HepG2 (cell line): ENCODE measurements around the gene PRR15L. TPM values are rescaled to one million over a fixed set of nuclear protein-coding genes. Genes with fewer than 3 reads are reported as not detected.

Experiments used
- MBNL3 ChIP-seq: fragments of 250-450 bp; sonication (Bioruptor Pico); conservative IDR thresholded peaks from 2 replicates; pipeline ENCODE4 v1.8.0; 2022; ENCODE audit warnings: mild to moderate bottlenecking, inconsistent platforms
- MIER2 ChIP-seq: IDR thresholded peaks from 2 replicates; pipeline ENCODE4 v1.6.1; 2016; ENCODE audit warnings: missing biosample characterization, missing genetic modification reagents
- SMC3 ChIP-seq: IDR thresholded peaks from 2 replicates; pipeline ENCODE4 v1.6.1; 2011; ENCODE audit warnings: low read length, improper control_type of control experiment
- SUZ12 ChIP-seq: fragments of 150-350 bp; IDR thresholded peaks from 2 replicates; pipeline ENCODE4 v1.6.1; 2014; ENCODE audit warnings: low read depth, low read length
- ZFP62 ChIP-seq: sonication (generic); formaldehyde crosslinking; IDR thresholded peaks from 2 replicates; pipeline ENCODE4 v1.4.0; 2020; ENCODE audit warnings: missing genetic modification reagents
- ZKSCAN5 ChIP-seq: sonication (generic); formaldehyde crosslinking; IDR thresholded peaks from 2 replicates; pipeline ENCODE4 v1.5.1; 2020; ENCODE audit warnings: mild to moderate bottlenecking, missing genetic modification reagents
- ZNF10 ChIP-seq: sonication (generic); formaldehyde crosslinking; IDR thresholded peaks from 2 replicates; pipeline ENCODE4 v1.4.0; 2020; ENCODE audit warnings: mild to moderate bottlenecking, low read depth, missing genetic modification reagents, borderline replicate concordance
- ZNF326 ChIP-seq: sonication (generic); formaldehyde crosslinking; IDR thresholded peaks from 2 replicates; pipeline ENCODE4 v1.4.0; 2020; ENCODE audit warnings: missing genetic modification reagents, borderline replicate concordance
- polyA plus RNA-seq, 8 experiments: library from polyadenylated mRNA; depleted of rRNA in 3 of 8; stranded (reverse) in 7 of 8; unstranded in 1 of 8; fragments of >200 nt; fragmentation: Illumina TruSeq in 4 of 8; extraction: Trizol in 4 of 8; gene quantifications; 2 replicates each; pipeline versions ENCODE4 v1.2.1 to v1.2.3, GENCODE V29; 2011 to 2016; ENCODE audit warnings: low read depth in 4 of 8, missing spikeins in 1 of 8, mixed read lengths in 1 of 8; ENCODE audit not compliant: insufficient read depth in 1 of 8
- total RNA-seq, 5 experiments: library from RNA; depleted of rRNA; stranded (reverse); fragments of >200 nt; fragmentation: Illumina TruSeq; extraction: Trizol; gene quantifications; 2 replicates each; pipeline ENCODE4 v1.2.3, GENCODE V29; 2016; ENCODE audit warnings: low read depth in 1 of 5
- TF ChIP-seq, protein P1 (sequence below): sonication (generic); formaldehyde crosslinking; IDR thresholded peaks from 2 replicates; pipeline ENCODE4 v1.5.0; 2020; ENCODE audit warnings: missing genetic modification reagents, mild to moderate bottlenecking, borderline replicate concordance
- TF ChIP-seq, protein P2 (sequence below): sonication (generic); formaldehyde crosslinking; IDR thresholded peaks from 2 replicates; pipeline ENCODE4 v1.9.0; 2021; ENCODE audit warnings: missing genetic modification reagents, borderline replicate concordance
- TF ChIP-seq, protein P3 (sequence below): sonication (generic); formaldehyde crosslinking; IDR thresholded peaks from 2 replicates; pipeline ENCODE4 v1.4.0; 2020; ENCODE audit warnings: missing genetic modification reagents
- TF ChIP-seq, protein P4 (sequence below): sonication (generic); formaldehyde crosslinking; conservative IDR thresholded peaks from 2 replicates; pipeline ENCODE4 v1.4.0; 2020; ENCODE audit warnings: missing genetic modification reagents
- TF ChIP-seq, protein P5 (sequence below): sonication (generic); formaldehyde crosslinking; IDR thresholded peaks from 2 replicates; pipeline ENCODE4 v1.9.0; 2021; ENCODE audit warnings: missing genetic modification reagents, mild to moderate bottlenecking, borderline replicate concordance
- TF ChIP-seq, protein P6 (sequence below): sonication (generic); formaldehyde crosslinking; IDR thresholded peaks from 2 replicates; pipeline ENCODE4; 2020; ENCODE audit warnings: missing genetic modification reagents, mild to moderate bottlenecking, borderline replicate concordance

PRR15L gene
- total and polyA plus RNA-seq, 2 of the 13 experiments (the other 11 are each of a cell fraction or from before 2014, with no cell fraction given): 0.44 to 2.0 TPM

DNA sequence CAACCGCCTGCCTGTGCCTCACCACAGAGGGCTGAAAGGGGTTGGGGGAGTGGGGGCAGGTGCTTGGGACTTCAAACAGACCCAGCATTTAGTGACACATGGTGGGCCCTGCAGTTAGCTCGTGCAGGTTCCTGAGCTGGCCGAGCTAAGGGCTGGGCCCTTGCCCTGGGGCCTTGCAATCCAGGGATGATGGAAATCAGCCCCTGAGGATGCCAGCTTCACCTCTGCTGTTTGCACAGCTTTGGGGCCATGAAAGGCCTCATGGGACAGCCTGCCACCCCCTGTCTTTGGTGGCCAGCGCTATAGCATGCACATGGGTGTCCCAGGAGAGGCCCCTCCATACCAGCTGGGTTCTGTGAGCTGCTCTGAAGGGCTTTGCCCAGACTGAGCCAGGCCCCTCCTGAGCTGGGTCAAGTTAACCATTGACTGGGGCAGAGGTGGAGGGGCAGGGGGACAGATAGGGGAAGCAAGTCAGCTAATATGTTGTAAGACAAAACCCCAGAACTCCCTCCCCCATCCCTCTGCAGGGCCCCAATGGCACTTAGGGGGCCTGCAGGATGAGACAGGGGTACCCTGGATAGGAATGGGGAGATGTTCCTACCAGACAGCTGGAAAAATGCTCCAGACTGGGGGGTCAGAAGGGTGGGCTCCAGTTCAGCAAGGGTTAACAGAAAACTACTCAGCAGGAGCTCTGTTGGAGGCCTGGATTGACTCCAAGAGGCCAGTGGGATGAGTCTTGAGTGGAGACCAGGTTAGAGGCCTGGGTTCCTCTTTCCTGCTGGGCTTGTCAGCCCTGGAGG, 692 bp downstream of the PRR15L start (continued):
- TF ChIP-seq, protein P1, sequence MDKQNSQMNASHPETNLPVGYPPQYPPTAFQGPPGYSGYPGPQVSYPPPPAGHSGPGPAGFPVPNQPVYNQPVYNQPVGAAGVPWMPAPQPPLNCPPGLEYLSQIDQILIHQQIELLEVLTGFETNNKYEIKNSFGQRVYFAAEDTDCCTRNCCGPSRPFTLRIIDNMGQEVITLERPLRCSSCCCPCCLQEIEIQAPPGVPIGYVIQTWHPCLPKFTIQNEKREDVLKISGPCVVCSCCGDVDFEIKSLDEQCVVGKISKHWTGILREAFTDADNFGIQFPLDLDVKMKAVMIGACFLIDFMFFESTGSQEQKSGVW (CRISPR knock-in tag): no peak
- TF ChIP-seq SMC3: no peak
- TF ChIP-seq, protein P2, sequence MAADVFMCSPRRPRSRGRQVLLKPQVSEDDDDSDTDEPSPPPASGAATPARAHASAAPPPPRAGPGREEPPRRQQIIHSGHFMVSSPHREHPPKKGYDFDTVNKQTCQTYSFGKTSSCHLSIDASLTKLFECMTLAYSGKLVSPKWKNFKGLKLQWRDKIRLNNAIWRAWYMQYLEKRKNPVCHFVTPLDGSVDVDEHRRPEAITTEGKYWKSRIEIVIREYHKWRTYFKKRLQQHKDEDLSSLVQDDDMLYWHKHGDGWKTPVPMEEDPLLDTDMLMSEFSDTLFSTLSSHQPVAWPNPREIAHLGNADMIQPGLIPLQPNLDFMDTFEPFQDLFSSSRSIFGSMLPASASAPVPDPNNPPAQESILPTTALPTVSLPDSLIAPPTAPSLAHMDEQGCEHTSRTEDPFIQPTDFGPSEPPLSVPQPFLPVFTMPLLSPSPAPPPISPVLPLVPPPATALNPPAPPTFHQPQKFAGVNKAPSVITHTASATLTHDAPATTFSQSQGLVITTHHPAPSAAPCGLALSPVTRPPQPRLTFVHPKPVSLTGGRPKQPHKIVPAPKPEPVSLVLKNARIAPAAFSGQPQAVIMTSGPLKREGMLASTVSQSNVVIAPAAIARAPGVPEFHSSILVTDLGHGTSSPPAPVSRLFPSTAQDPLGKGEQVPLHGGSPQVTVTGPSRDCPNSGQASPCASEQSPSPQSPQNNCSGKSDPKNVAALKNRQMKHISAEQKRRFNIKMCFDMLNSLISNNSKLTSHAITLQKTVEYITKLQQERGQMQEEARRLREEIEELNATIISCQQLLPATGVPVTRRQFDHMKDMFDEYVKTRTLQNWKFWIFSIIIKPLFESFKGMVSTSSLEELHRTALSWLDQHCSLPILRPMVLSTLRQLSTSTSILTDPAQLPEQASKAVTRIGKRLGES (CRISPR knock-in tag): no peak
- TF ChIP-seq, protein P3, sequence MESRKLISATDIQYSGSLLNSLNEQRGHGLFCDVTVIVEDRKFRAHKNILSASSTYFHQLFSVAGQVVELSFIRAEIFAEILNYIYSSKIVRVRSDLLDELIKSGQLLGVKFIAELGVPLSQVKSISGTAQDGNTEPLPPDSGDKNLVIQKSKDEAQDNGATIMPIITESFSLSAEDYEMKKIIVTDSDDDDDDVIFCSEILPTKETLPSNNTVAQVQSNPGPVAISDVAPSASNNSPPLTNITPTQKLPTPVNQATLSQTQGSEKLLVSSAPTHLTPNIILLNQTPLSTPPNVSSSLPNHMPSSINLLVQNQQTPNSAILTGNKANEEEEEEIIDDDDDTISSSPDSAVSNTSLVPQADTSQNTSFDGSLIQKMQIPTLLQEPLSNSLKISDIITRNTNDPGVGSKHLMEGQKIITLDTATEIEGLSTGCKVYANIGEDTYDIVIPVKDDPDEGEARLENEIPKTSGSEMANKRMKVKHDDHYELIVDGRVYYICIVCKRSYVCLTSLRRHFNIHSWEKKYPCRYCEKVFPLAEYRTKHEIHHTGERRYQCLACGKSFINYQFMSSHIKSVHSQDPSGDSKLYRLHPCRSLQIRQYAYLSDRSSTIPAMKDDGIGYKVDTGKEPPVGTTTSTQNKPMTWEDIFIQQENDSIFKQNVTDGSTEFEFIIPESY (CRISPR knock-in tag): no peak
- no peak for TF ChIP-seq ZNF10 (CRISPR knock-in tag)
- no peak for TF ChIP-seq MIER2 (CRISPR knock-in tag)
- TF ChIP-seq ZNF326: no peak
- no peak for TF ChIP-seq MBNL3 (CRISPR knock-in tag)
- TF ChIP-seq, protein P4, sequence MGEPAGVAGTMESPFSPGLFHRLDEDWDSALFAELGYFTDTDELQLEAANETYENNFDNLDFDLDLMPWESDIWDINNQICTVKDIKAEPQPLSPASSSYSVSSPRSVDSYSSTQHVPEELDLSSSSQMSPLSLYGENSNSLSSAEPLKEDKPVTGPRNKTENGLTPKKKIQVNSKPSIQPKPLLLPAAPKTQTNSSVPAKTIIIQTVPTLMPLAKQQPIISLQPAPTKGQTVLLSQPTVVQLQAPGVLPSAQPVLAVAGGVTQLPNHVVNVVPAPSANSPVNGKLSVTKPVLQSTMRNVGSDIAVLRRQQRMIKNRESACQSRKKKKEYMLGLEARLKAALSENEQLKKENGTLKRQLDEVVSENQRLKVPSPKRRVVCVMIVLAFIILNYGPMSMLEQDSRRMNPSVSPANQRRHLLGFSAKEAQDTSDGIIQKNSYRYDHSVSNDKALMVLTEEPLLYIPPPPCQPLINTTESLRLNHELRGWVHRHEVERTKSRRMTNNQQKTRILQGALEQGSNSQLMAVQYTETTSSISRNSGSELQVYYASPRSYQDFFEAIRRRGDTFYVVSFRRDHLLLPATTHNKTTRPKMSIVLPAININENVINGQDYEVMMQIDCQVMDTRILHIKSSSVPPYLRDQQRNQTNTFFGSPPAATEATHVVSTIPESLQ: no peak
- TF ChIP-seq ZKSCAN5 (CRISPR knock-in tag): no peak
- TF ChIP-seq, protein P5, sequence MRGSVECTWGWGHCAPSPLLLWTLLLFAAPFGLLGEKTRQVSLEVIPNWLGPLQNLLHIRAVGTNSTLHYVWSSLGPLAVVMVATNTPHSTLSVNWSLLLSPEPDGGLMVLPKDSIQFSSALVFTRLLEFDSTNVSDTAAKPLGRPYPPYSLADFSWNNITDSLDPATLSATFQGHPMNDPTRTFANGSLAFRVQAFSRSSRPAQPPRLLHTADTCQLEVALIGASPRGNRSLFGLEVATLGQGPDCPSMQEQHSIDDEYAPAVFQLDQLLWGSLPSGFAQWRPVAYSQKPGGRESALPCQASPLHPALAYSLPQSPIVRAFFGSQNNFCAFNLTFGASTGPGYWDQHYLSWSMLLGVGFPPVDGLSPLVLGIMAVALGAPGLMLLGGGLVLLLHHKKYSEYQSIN (CRISPR knock-in tag): no peak
- TF ChIP-seq, protein P6, sequence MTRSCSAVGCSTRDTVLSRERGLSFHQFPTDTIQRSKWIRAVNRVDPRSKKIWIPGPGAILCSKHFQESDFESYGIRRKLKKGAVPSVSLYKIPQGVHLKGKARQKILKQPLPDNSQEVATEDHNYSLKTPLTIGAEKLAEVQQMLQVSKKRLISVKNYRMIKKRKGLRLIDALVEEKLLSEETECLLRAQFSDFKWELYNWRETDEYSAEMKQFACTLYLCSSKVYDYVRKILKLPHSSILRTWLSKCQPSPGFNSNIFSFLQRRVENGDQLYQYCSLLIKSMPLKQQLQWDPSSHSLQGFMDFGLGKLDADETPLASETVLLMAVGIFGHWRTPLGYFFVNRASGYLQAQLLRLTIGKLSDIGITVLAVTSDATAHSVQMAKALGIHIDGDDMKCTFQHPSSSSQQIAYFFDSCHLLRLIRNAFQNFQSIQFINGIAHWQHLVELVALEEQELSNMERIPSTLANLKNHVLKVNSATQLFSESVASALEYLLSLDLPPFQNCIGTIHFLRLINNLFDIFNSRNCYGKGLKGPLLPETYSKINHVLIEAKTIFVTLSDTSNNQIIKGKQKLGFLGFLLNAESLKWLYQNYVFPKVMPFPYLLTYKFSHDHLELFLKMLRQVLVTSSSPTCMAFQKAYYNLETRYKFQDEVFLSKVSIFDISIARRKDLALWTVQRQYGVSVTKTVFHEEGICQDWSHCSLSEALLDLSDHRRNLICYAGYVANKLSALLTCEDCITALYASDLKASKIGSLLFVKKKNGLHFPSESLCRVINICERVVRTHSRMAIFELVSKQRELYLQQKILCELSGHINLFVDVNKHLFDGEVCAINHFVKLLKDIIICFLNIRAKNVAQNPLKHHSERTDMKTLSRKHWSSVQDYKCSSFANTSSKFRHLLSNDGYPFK (CRISPR knock-in tag): peak; percentile 17; the same call in 1 of the 2 replicates
- TF ChIP-seq SUZ12: no peak
- TF ChIP-seq ZFP62 (CRISPR knock-in tag): no peak
